Lung (tissue), 12 donors: ENCODE data around the gene KCNA3. TPM values are rescaled to one million over a fixed set of nuclear protein-coding genes. Genes with fewer than 3 reads are reported as not detected.

Source experiments
- ATAC-seq: fragments of 200-7000 bp; cut with Tn5 transposase; one replicate; pipeline ENCODE4 v1.9.1; 2020; ENCODE audit warnings: moderate number of reproducible peaks; ENCODE audit not compliant: insufficient read depth, low FRiP score
- DNase-seq, 3 donors: peaks; one replicate each; pipeline ENCODE4 v3.0.0-alpha.2; 2013 to 2017
- H3K27ac ChIP-seq, 2 donors: one replicate each; pipeline ENCODE4 v1.5.1; 2013; ENCODE audit warnings: mild to moderate bottlenecking in 2 of 2, moderate library complexity in 2 of 2, control low read depth in 1 of 2, inconsistent platforms in 1 of 2, low read depth in 1 of 2, low read length in 1 of 2
- H3K27me3 ChIP-seq, 3 donors: one replicate each; pipeline ENCODE4 v1.5.1; 2013; ENCODE audit warnings: low read length in 2 of 3; ENCODE audit not compliant: control insufficient read depth in 3 of 3, insufficient read depth in 3 of 3
- H3K36me3 ChIP-seq, 4 donors: one replicate each; pipeline ENCODE4 v1.5.1; 2013; ENCODE audit warnings: low read length in 4 of 4, mild to moderate bottlenecking in 1 of 4, moderate library complexity in 1 of 4; ENCODE audit not compliant: control insufficient read depth in 4 of 4, insufficient read depth in 4 of 4
- H3K4me1 ChIP-seq, 5 donors: one replicate each; pipeline ENCODE4 v1.5.1; 2013; ENCODE audit warnings: low read length in 5 of 5, mild to moderate bottlenecking in 2 of 5, moderate library complexity in 1 of 5; ENCODE audit not compliant: control insufficient read depth in 5 of 5, insufficient read depth in 5 of 5
- H3K4me3 ChIP-seq: one replicate; pipeline ENCODE4 v1.5.1; 2013; ENCODE audit warnings: mild to moderate bottlenecking, control low read depth, moderate library complexity
- H3K9ac ChIP-seq, 2 donors: one replicate each; pipeline ENCODE4 v1.5.1; 2013; ENCODE audit warnings: low read length in 2 of 2, control low read depth in 1 of 2; ENCODE audit not compliant: insufficient read depth in 1 of 2
- H3K9me3 ChIP-seq, 4 donors: one replicate each; pipeline ENCODE4 v1.5.1; 2013; ENCODE audit warnings: low read length in 3 of 4, mild to moderate bottlenecking in 1 of 4, moderate library complexity in 1 of 4; ENCODE audit not compliant: control insufficient read depth in 4 of 4, insufficient read depth in 3 of 4
- CTCF ChIP-seq: IDR thresholded peaks from 2 replicates; pipeline ENCODE4 v1.5.1; 2012; ENCODE audit warnings: mild to moderate bottlenecking; ENCODE audit errors: control extremely low read depth, extremely low read depth
- WGBS, 2 donors: extraction: QIAGEN DNeasy Blood & Tissue Kit; methylation state at CpG; one replicate each; pipeline ENCODE4 v1.1.7; 2013; 5-methylcytosine and 5-hydroxymethylcytosine counted together
- polyA plus RNA-seq, 2 donors: library from polyadenylated mRNA; stranded (reverse); fragments of 200-250 nt; gene quantifications; one replicate each; pipeline ENCODE4 v1.2.1, GENCODE V29; 2013
- total RNA-seq, 2 donors: library from RNA; depleted of rRNA in 1 of 2; stranded (reverse); fragments of >200 nt in 1 of 2; gene quantifications; one replicate each; pipeline ENCODE4 v1.2.1, GENCODE V29; 2014 to 2021
- donor health status: control.
- donor health status: control.
- donor health status: Bipolar disorder and iron deficiency.
- donor health status: healthy.
- donor health status: DM: yes; HTN: yes; CAD: no.

KCNA3 gene
- total and polyA plus RNA-seq, 4 donors, result 0.75 to 10.2 (median 3.9) TPM

DNA sequence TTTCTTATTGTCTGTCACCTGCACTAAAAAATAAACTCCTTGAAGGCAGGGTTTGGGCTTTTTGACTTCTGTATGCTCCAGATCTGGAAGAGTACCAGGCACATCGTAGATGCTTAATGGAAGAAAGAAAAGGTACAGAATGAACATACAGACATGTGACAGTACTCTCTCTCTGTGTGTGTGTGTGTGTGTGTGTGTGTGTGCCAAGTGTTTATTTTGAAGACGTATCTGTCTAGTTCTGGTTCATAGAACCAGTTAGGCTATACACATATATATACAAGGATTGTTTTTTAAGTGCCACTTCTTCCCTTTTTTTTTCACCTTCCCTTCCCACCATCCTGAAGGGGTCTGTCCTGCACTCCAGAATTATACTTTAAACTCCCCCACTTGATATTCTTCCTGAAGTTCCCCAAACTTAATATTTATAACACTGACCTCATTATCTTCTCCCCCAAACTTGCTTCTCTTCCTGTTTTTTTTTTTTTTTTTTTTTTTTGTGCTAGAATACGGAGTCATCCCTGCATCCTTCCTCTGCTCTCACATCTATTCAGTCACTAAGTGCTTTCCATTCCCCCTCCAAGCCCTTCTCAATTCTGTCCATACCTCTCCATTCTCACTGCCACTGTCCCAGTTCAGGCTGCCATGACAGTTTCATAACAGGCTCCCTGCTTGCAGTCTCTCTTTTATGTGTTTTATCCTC lies 5.4 kb upstream of the KCNA3 start:
- no peak for TF ChIP-seq CTCF
- no peaks in the 10 kb centered on the region for H3K9me3 ChIP-seq
- ATAC-seq (no peak), DNase-seq (no peak)
- no peak overlapping the region for H3K27ac ChIP-seq
- peaks cover 0 to 6% (median 3%) of the 10 kb centered on the region in 5 donors for H3K4me1 ChIP-seq
- H3K4me3 ChIP-seq, result no peak overlapping the region
- peaks cover 0 to 37% (median 10%) of the 10 kb centered on the region in 3 donors for H3K27me3 ChIP-seq
- no peaks in the 10 kb centered on the region for H3K36me3 ChIP-seq
- H3K9ac ChIP-seq, result no peak overlapping the region
- 41 to 45% methylated on average over 3 of the region's 3 CpGs for WGBS, 2 donors

DNA sequence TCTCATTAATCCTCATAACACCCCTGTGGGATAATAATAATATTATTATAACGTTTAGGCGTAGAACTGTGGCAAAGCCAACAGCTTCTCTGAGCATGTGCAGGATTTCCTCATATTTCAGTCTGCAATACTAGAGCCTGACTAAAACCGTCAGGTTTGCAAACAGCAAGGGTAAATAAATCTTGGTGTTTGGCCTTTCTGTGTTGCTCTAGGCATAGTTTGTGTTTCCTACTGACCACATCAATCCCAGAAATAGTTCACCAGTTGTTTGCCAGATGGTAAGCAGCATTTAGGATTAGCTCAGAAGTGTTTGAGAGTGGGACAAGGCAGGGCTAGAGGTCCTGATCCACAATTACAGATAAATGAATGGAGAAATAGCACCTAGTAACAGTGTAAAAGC lies 2.8 kb upstream of the KCNA3 start:
- Histone ChIP-seq H3K4me3 (no peak overlapping the region), H3K9me3 (peaks cover 0 to 8% (median 0%) of the 10 kb centered on the region in 4 donors), H3K4me1 (peaks cover 0 to 14% (median 5%) of the 10 kb centered on the region in 5 donors), H3K9ac (no peak overlapping the region), H3K27ac (no peak overlapping the region), H3K36me3 (no peaks in the 10 kb centered on the region), H3K27me3 (peaks cover 0 to 52% (median 23%) of the 10 kb centered on the region in 3 donors)
- DNase-seq (peak in 1 of 3 donors; percentile 24), ATAC-seq (no peak)
- no peak for TF ChIP-seq CTCF
- WGBS, 2 donors, result 55 to 72% methylated on average over 3 of the region's 3 CpGs

DNA sequence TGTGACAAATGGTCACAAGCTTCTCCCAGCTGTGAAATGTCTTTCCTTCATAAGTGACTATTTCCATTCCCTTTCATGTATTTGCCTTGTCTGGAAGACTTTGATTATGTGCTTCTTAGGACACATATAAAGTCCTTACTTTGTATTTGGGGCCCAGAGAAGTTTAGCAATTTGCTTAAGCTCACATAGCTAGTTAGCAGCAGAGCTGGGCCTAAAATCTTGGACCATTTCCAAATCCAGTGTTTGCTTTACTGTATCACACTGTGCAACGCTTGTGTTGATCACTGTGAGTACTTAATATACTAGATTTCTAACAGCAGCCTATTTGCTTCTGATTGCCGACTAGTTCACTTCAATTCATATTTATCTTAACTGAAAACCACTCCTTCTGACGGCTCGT lies 2.2 kb upstream of the KCNA3 start:
- ATAC-seq (no peak), DNase-seq (peak in 2 of 3 donors; percentile 39 to 59)
- TF ChIP-seq CTCF, result no peak
- H3K9me3 ChIP-seq, result peaks cover 0 to 8% (median 0%) of the 10 kb centered on the region in 4 donors
- peaks cover 0 to 54% (median 28%) of the 10 kb centered on the region in 3 donors for H3K27me3 ChIP-seq
- H3K27ac ChIP-seq, result no peak overlapping the region
- WGBS, 2 donors, result 62 to 89% methylated on average over 4 of the region's 4 CpGs
- H3K9ac ChIP-seq, result no peak overlapping the region
- H3K36me3 ChIP-seq, result no peaks in the 10 kb centered on the region
- H3K4me3 ChIP-seq, result no peak overlapping the region
- H3K4me1 ChIP-seq, result peaks cover 0 to 14% (median 5%) of the 10 kb centered on the region in 5 donors
